Activated CD8-positive, alpha-beta memory T cell treated with anti-CD3 and anti-CD28 coated beads for 1 hour (primary cell): ENCODE measurements around the gene RPLP2.

Experiments
- DNase-seq, 2 donors: peaks; one replicate each; pipeline ENCODE4 v3.0.0-alpha.2; 2020; ENCODE audit warnings: low read depth in 1 of 2; ENCODE audit errors: extremely low read depth in 1 of 2

Gene RPLP2

GRCh38 chr11:821512-822371 is 12.0 kb downstream of the RPLP2 start:
- DNase-seq = no peak

GRCh38 chr11:823441-824291 is 13.9 kb downstream of the RPLP2 start:
- DNase-seq = no peak

GRCh38 chr11:824292-824880 is 14.6 kb downstream of the RPLP2 start:
- DNase-seq = no peak

GRCh38 chr11:824942-825341 is 15.2 kb downstream of the RPLP2 start:
- DNase-seq = no peak

- DNase-seq = no peak
These were observed 15.8 kb downstream of the RPLP2 start for GRCh38 chr11:825366-826226.

GRCh38 chr11:826227-826621 is 16.5 kb downstream of the RPLP2 start:
- DNase-seq = no peak

- DNase-seq = no peak
These were observed 17.0 kb downstream of the RPLP2 start for GRCh38 chr11:826836-827145.

GRCh38 chr11:827146-827896 is 17.6 kb downstream of the RPLP2 start:
- DNase-seq = no peak

- DNase-seq = no peak
These were observed 18.1 kb downstream of the RPLP2 start, which contains the start of gene CRACR2B for GRCh38 chr11:827897-828192. Gene CRACR2B, plus strand, starts transcription at chr11:827919. Its CDS starts 689 bp downstream, at chr11:828608.

GRCh38 chr11:828506-829175 is 18.9 kb downstream of the RPLP2 start:
- no peak for DNase-seq

GRCh38 chr11:829176-829846 is 19.5 kb downstream of the RPLP2 start:
- no peak for DNase-seq

- no peak for DNase-seq
These were observed 20.1 kb downstream of the RPLP2 start for GRCh38 chr11:829847-830294.

- DNase-seq = peak in 1 of 2 donors; percentile 47
These were observed 20.7 kb downstream of the RPLP2 start for GRCh38 chr11:830295-831117.

- DNase-seq = no peak
These were observed 21.5 kb downstream of the RPLP2 start for GRCh38 chr11:831118-831864.

GRCh38 chr11:831961-832528 is 22.3 kb downstream of the RPLP2 start:
- DNase-seq = no peak

- DNase-seq = peak in 1 of 2 donors; percentile 50
These were observed 22.9 kb downstream of the RPLP2 start, which contains the start of gene CD151 for GRCh38 chr11:832529-833113. Gene CD151, plus strand, starts transcription at chr11:832952. Its CDS starts 3,118 bp downstream, at chr11:836070.
